ENCODE results near the gene COL28A1. TPM values are rescaled to one million over a fixed set of nuclear protein-coding genes. Genes with fewer than 3 reads are reported as not detected.

Gene COL28A1
- total and polyA plus RNA-seq, 2 of the 13 experiments (the other 11 are each of a cell fraction or from before 2014, with no cell fraction given) = 0.07 to 0.15 TPM

DNA sequence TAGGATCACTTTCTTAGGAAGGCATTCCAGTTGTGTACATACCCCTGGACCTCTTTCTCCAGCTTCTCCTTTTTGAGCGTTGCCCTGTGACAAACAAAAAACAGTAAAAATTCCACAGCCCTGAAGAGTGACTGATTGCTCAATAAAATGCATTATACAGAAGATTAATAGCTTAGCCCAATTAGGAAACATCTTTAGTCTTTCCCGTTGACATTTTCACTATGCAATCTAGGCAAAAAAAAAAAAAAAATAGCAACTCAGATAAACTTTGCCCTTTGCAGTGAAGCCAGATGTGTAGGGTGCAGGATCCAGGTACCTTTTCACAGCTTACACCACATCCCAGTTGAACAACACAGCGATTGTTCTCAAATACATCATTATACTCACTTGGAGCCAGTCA lies 17.9 kb downstream of the COL28A1 start (continued):
- TF ChIP-seq, protein P1, sequence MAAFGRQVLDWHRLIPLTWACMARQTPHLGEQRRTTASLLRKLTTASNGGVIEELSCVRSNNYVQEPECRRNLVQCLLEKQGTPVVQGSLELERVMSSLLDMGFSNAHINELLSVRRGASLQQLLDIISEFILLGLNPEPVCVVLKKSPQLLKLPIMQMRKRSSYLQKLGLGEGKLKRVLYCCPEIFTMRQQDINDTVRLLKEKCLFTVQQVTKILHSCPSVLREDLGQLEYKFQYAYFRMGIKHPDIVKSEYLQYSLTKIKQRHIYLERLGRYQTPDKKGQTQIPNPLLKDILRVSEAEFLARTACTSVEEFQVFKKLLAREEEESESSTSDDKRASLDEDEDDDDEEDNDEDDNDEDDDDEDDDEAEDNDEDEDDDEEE (CRISPR knock-in tag; IDR thresholded peaks at IDR 0.05) = no peak
- TF ChIP-seq NRL (CRISPR knock-in tag; IDR thresholded peaks at IDR 0.05; ENCODE audit: borderline replicate concordance) (no peak), EZH2 (conservative IDR thresholded peaks at IDR 0.05; ENCODE audit: low read depth, low read length) (no peak), EP300 (IDR thresholded peaks at IDR 0.05; ENCODE audit: low read depth in 2 of 2, low read length in 2 of 2) (peak in 1 of 2 experiments; percentile 62; a peak in 1 of 4 replicates), EP300 (CRISPR knock-in tag; IDR thresholded peaks at IDR 0.05; ENCODE audit: borderline replicate concordance) (no peak), CEBPG (CRISPR knock-in tag; IDR thresholded peaks at IDR 0.05) (peak; percentile 47; the same call in 1 of the 2 replicates), CCDC6 (CRISPR knock-in tag; IDR thresholded peaks at IDR 0.05) (no peak), ZNF3 (CRISPR knock-in tag; IDR thresholded peaks at IDR 0.05) (no peak), SOX13 (IDR thresholded peaks at IDR 0.05) (no peak), SOX13 (CRISPR knock-in tag; conservative IDR thresholded peaks at IDR 0.05 in 1 of 2, IDR thresholded peaks at IDR 0.05 in 1 of 2) (peak in 1 of 2 experiments; percentile 70; a peak in 1 of 4 replicates), ZNF598 (CRISPR knock-in tag; IDR thresholded peaks at IDR 0.05; ENCODE audit: borderline replicate concordance) (no peak), ZNF121 (CRISPR knock-in tag; IDR thresholded peaks at IDR 0.05) (no peak), SOX5 (CRISPR knock-in tag; IDR thresholded peaks at IDR 0.05; ENCODE audit: borderline replicate concordance) (peak; percentile 39; the same call in 1 of the 2 replicates), GATAD2A (CRISPR knock-in tag; IDR thresholded peaks at IDR 0.05) (0 out of 2 replicates have a peak, but pooled peaks have one; percentile 27), MXD4 (CRISPR knock-in tag; IDR thresholded peaks at IDR 0.05) (no peak)

DNA sequence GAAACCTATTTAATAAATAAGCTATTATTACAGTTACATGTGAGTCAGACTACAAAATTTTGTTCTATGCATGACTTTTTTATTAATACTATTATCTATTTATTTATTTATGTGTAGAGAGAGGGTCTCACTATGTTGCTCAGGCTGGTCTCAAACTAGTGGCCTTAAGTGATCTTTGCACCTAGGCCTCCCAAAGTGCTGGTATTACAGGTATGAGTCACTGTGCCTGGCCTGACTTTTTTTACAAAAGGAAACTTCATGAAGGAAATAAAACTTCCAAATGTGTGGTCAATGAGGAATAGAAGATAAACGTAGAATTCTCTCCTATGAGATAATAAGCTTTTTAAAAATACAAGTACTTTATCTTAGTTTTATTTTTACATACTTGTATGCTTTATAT lies 19.0 kb downstream of the COL28A1 start:
- H3K4me1 ChIP-seq (ENCODE audit: insufficient read depth, low read length) = peaks cover 48% of the 10 kb centered on the region
- in situ Hi-C loops (cut with HindIII; ENCODE audit: extremely low pct_ligation_motif_present, low pct_unique_long_range_greater_than_20kb) (no loop called here), intact Hi-C loops (cut with micrococcal nuclease; ENCODE audit: unreplicated experiment) (no loop called here)
- peak; percentile 80 for TF ChIP-seq FOSL2 (CRISPR knock-in tag; IDR thresholded peaks at IDR 0.05)
- no peak for TF ChIP-seq ZNF567 (CRISPR knock-in tag; IDR thresholded peaks at IDR 0.05; ENCODE audit: borderline replicate concordance)
- TF ChIP-seq NCOR1 (IDR thresholded peaks at IDR 0.05; ENCODE audit: borderline replicate concordance, low read length) = peak; percentile 5; the same call in 1 of the 2 replicates
- peak; percentile 17; the same call in 1 of the 2 replicates for TF ChIP-seq HNF4A (CRISPR knock-in tag; IDR thresholded peaks at IDR 0.05)
- TF ChIP-seq, protein P2, sequence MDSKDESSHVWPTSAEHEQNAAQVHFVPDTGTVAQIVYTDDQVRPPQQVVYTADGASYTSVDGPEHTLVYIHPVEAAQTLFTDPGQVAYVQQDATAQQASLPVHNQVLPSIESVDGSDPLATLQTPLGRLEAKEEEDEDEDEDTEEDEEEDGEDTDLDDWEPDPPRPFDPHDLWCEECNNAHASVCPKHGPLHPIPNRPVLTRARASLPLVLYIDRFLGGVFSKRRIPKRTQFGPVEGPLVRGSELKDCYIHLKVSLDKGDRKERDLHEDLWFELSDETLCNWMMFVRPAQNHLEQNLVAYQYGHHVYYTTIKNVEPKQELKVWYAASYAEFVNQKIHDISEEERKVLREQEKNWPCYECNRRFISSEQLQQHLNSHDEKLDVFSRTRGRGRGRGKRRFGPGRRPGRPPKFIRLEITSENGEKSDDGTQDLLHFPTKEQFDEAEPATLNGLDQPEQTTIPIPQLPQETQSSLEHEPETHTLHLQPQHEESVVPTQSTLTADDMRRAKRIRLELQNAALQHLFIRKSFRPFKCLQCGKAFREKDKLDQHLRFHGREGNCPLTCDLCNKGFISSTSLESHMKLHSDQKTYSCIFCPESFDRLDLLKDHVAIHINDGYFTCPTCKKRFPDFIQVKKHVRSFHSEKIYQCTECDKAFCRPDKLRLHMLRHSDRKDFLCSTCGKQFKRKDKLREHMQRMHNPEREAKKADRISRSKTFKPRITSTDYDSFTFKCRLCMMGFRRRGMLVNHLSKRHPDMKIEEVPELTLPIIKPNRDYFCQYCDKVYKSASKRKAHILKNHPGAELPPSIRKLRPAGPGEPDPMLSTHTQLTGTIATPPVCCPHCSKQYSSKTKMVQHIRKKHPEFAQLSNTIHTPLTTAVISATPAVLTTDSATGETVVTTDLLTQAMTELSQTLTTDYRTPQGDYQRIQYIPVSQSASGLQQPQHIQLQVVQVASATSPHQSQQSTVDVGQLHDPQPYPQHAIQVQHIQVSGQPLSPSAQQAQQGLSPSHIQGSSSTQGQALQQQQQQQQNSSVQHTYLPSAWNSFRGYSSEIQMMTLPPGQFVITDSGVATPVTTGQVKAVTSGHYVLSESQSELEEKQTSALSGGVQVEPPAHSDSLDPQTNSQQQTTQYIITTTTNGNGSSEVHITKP (CRISPR knock-in tag; IDR thresholded peaks at IDR 0.05; ENCODE audit: low read depth) = no peak
- 0 out of 2 replicates have a peak, but pooled peaks have one; percentile 12 for TF ChIP-seq ZNF121 (CRISPR knock-in tag; IDR thresholded peaks at IDR 0.05)
- TF ChIP-seq, protein P3, sequence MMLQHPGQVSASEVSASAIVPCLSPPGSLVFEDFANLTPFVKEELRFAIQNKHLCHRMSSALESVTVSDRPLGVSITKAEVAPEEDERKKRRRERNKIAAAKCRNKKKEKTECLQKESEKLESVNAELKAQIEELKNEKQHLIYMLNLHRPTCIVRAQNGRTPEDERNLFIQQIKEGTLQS (CRISPR knock-in tag; IDR thresholded peaks at IDR 0.05) = 0 out of 2 replicates have a peak, but pooled peaks have one; percentile 31
- no peak for ATAC-seq
- H3K79me2 ChIP-seq (ENCODE audit: insufficient read depth, low read length) = no peaks in the 10 kb centered on the region
- no peak for FAIRE-seq
- ChIA-PET POLR2A (no interaction called here), CTCF (ENCODE audit: low intra/inter-chr PET ratio, low total read pairs) (no interaction called here)
- no peak overlapping the region for H3K27ac ChIP-seq (ENCODE audit: extremely low read length, insufficient read depth, low read length)
- H3K36me3 ChIP-seq (replicated peaks in 1 of 2; ENCODE audit: control insufficient read depth in 1 of 2, insufficient read depth in 2 of 2, low read length in 2 of 2) = no peaks in the 10 kb centered on the region
- peak; percentile 25 for DNase-seq (ENCODE audit: low spot score)
- H3K4me2 ChIP-seq (ENCODE audit: low read depth, low read length) = no peak overlapping the region
- 2% methylated on average over 1 of the region's 1 CpG for WGBS (ENCODE audit: low lambda C conversion rate)
- no peaks in the 10 kb centered on the region for H3K27me3 ChIP-seq (ENCODE audit: control insufficient read depth in 1 of 2, insufficient read depth in 2 of 2, low read length in 2 of 2)
- no TSS peak for BruUV-seq (replicated peaks)
- H3K4me3 ChIP-seq (replicated peaks in 1 of 3; ENCODE audit: insufficient read depth in 1 of 3, low read depth in 2 of 3, low read length in 3 of 3) = no peak overlapping the region
- H3K9ac ChIP-seq (ENCODE audit: insufficient read depth, low read depth, low read length) = no peak overlapping the region
- H4K20me1 ChIP-seq (ENCODE audit: insufficient read depth, low read length) = no peaks in the 10 kb centered on the region
- H2AFZ ChIP-seq (ENCODE audit: low read length) = no peak overlapping the region
- no peaks in the 10 kb centered on the region for H3K9me3 ChIP-seq (ENCODE audit: low read length)

Measured in HepG2 (cell line).